Neural cell (in vitro differentiated cells): Measurements from ENCODE around the gene NCOA7. TPM values are rescaled to one million over a fixed set of nuclear protein-coding genes. Genes with fewer than 3 reads are reported as not detected.

Source experiments
- H2AFZ ChIP-seq: fragments of 200-600, 300-800 bp; sonication (generic), shearing (Covaris generic); 2 replicates; pipeline ENCODE4 v1.6.0; 2014; ENCODE audit warnings: low read depth, mild to moderate bottlenecking, antibody characterized with exemption, low read length, moderate library complexity
- H3F3A ChIP-seq: fragments of 200-600 bp; shearing (Covaris generic); 2 replicates; pipeline ENCODE4 v1.6.1; 2016; ENCODE audit warnings: mild to moderate bottlenecking, moderate library complexity, mixed read lengths, antibody characterized with exemption, low read length; ENCODE audit not compliant: insufficient read depth, poor library complexity, severe bottlenecking
- H3K27ac ChIP-seq: fragments of 200-600, 300-800 bp; sonication (generic), shearing (Covaris generic); 2 replicates; pipeline ENCODE4 v1.5.1; 2014; ENCODE audit warnings: mild to moderate bottlenecking, low read length, moderate library complexity
- H3K27me3 ChIP-seq: fragments of 300-800, 200-600 bp; sonication (generic), shearing (Covaris generic); 2 replicates; pipeline ENCODE4 v1.6.0; 2014; ENCODE audit warnings: mild to moderate bottlenecking, low read depth, low read length, moderate library complexity; ENCODE audit not compliant: insufficient read depth
- H3K36me3 ChIP-seq: fragments of 300-800, 200-600 bp; sonication (generic), shearing (Covaris generic); 2 replicates; pipeline ENCODE4 v1.5.1; 2014; ENCODE audit warnings: mild to moderate bottlenecking, antibody characterized with exemption, low read length, moderate library complexity; ENCODE audit not compliant: insufficient read depth
- H3K4me2 ChIP-seq: fragments of 300-800, 200-600 bp; sonication (generic), shearing (Covaris generic); 2 replicates; pipeline ENCODE4 v1.6.0; 2014; ENCODE audit warnings: mild to moderate bottlenecking, low read length
- H3K4me3 ChIP-seq: fragments of 300-800, 200-600 bp; sonication (generic), shearing (Covaris generic); 2 replicates; pipeline ENCODE4 v1.5.1; 2014; ENCODE audit warnings: mild to moderate bottlenecking, low read length, moderate library complexity
- H3K79me2 ChIP-seq: fragments of 200-600 bp; shearing (Covaris generic); replicated peaks from 2 replicates; pipeline ENCODE4 v1.6.0; 2014; ENCODE audit warnings: mild to moderate bottlenecking, low read length, moderate library complexity; ENCODE audit not compliant: insufficient read depth
- H3K9ac ChIP-seq: fragments of 300-800, 200-600 bp; sonication (generic), shearing (Covaris generic); 2 replicates; pipeline ENCODE4 v1.6.1; 2016; ENCODE audit warnings: mild to moderate bottlenecking, low read length, mixed read lengths
- H3K9me2 ChIP-seq: fragments of 200-600 bp; shearing (Covaris generic); 2 replicates; pipeline ENCODE4 v1.6.1; 2016; ENCODE audit warnings: mild to moderate bottlenecking, low read length, mixed read lengths; ENCODE audit not compliant: insufficient read depth
- H3K9me3 ChIP-seq: fragments of 200-600, 300-800 bp; sonication (generic), shearing (Covaris generic); 2 replicates; pipeline ENCODE4 v1.6.1; 2016; ENCODE audit warnings: mild to moderate bottlenecking, mixed run types, low read length, moderate library complexity, mixed read lengths
- H4K20me1 ChIP-seq: fragments of 200-600 bp; shearing (Covaris generic); 2 replicates; pipeline ENCODE4 v1.6.1; 2016; ENCODE audit warnings: mild to moderate bottlenecking, mixed run types; ENCODE audit not compliant: insufficient read depth
- CTCF ChIP-seq: fragments of 450-650 bp; IDR thresholded peaks from 2 replicates; pipeline ENCODE4 v1.5.1; 2014; ENCODE audit warnings: antibody characterized with exemption, mild to moderate bottlenecking, moderate library complexity; ENCODE audit not compliant: poor library complexity, severe bottlenecking
- EP300 ChIP-seq: fragments of 450-650 bp; conservative IDR thresholded peaks from 2 replicates; pipeline ENCODE4 v1.6.1; 2014; ENCODE audit warnings: antibody characterized with exemption, mild to moderate bottlenecking, moderate library complexity; ENCODE audit not compliant: poor library complexity, severe bottlenecking
- EZH2 ChIP-seq: fragments of 200-600, 300-800 bp; shearing (Covaris generic), sonication (generic); IDR thresholded peaks from 2 replicates; pipeline ENCODE4 v1.6.1; 2014; ENCODE audit warnings: antibody characterized with exemption, low read length, borderline replicate concordance, mild to moderate bottlenecking; ENCODE audit not compliant: insufficient read depth, poor library complexity, severe bottlenecking
- MXI1 ChIP-seq: fragments of 450-650 bp; conservative IDR thresholded peaks from 2 replicates; pipeline ENCODE4 v1.6.1; 2014; ENCODE audit warnings: antibody characterized with exemption, mild to moderate bottlenecking; ENCODE audit not compliant: poor library complexity, severe bottlenecking
- POLR2AphosphoS5 ChIP-seq: IDR thresholded peaks from 2 replicates; pipeline ENCODE4 v1.6.1; 2012
- RAD21 ChIP-seq: fragments of 450-650 bp; conservative IDR thresholded peaks from 2 replicates; pipeline ENCODE4 v1.6.1; 2014; ENCODE audit warnings: antibody characterized with exemption, mild to moderate bottlenecking, moderate library complexity
- REST ChIP-seq: IDR thresholded peaks from 2 replicates; pipeline ENCODE4 v1.6.1; 2012; ENCODE audit warnings: borderline replicate concordance
- SMC3 ChIP-seq: fragments of 450-650 bp; conservative IDR thresholded peaks from 2 replicates; pipeline ENCODE4 v1.6.1; 2014; ENCODE audit warnings: antibody characterized with exemption, mild to moderate bottlenecking, moderate library complexity; ENCODE audit not compliant: poor library complexity
- TAF1 ChIP-seq: IDR thresholded peaks from 2 replicates; pipeline ENCODE4 v1.6.1; 2012; ENCODE audit warnings: low read depth
- polyA plus RNA-seq: library from polyadenylated mRNA; depleted of rRNA; stranded (reverse); fragments of >200 nt; gene quantifications from 2 replicates; pipeline ENCODE4 v1.2.3, GENCODE V29; 2014

Gene NCOA7
- polyA plus RNA-seq, 1 donor from 2014 or later, result 17.1 TPM

GRCh38 chr6:125884634-125885371, 94.0 kb downstream of the NCOA7 start:
- Histone ChIP-seq H3F3A (no peaks in the 10 kb centered on the region), H3K36me3 (peaks cover 3% of the 10 kb centered on the region), H3K9me2 (no peaks in the 10 kb centered on the region), H4K20me1 (no peaks in the 10 kb centered on the region), H3K4me3 (no peak overlapping the region), H3K79me2 (no peaks in the 10 kb centered on the region), H3K4me2 (no peak overlapping the region), H3K9ac (no peak overlapping the region), H3K27me3 (no peaks in the 10 kb centered on the region), H3K9me3 (no peaks in the 10 kb centered on the region), H3K27ac (no peak overlapping the region), H2AFZ (no peak overlapping the region)
- TF ChIP-seq CTCF (no peak), TAF1 (no peak), EZH2 (no peak), POLR2AphosphoS5 (no peak), RAD21 (no peak), MXI1 (no peak), REST (no peak), EP300 (no peak), SMC3 (no peak)

GRCh38 chr6:125886021-125886420, 95.3 kb downstream of the NCOA7 start:
- no peaks in the 10 kb centered on the region for H3K27me3 ChIP-seq
- no peak overlapping the region for H3K27ac ChIP-seq
- H3K4me2 ChIP-seq, result no peak overlapping the region
- H2AFZ ChIP-seq, result no peak overlapping the region
- H3K9me3 ChIP-seq, result no peaks in the 10 kb centered on the region
- no peaks in the 10 kb centered on the region for H3K79me2 ChIP-seq
- TF ChIP-seq CTCF (no peak), MXI1 (no peak), TAF1 (no peak), REST (no peak), EP300 (no peak), SMC3 (no peak), POLR2AphosphoS5 (no peak), EZH2 (no peak), RAD21 (no peak)
- no peak overlapping the region for H3K9ac ChIP-seq
- H3K36me3 ChIP-seq, result peaks cover 3% of the 10 kb centered on the region
- no peaks in the 10 kb centered on the region for H3K9me2 ChIP-seq
- no peaks in the 10 kb centered on the region for H4K20me1 ChIP-seq
- H3F3A ChIP-seq, result no peaks in the 10 kb centered on the region
- H3K4me3 ChIP-seq, result no peak overlapping the region
